Esophagus squamous epithelium (tissue), 5 donors: ENCODE data around the gene NTN5. TPM values are rescaled to one million over a fixed set of nuclear protein-coding genes. Genes with fewer than 3 reads are reported as not detected.
A peak's percentile ranks its signal among the peaks of the same experiment; 100 is the strongest.

Source experiments
- DNase-seq: peaks from one replicate; lab custom pipeline; 2025; lab: John Stamatoyannopoulos, UW
- H3K27ac ChIP-seq, 4 donors: fragments of 200-600 bp; sonication (generic); one replicate each; pipeline ENCODE4 v1.5.1; 2016 to 2019; ENCODE audit warnings: mild to moderate bottlenecking in 1 of 4
- H3K27me3 ChIP-seq, 4 donors: fragments of 200-600 bp; sonication (generic); 1 replicate in 3 of 4; 2 replicates in 1 of 4; pipeline versions ENCODE4 v1.5.1 to v1.6.0; 2017 to 2021; ENCODE audit warnings: antibody characterized with exemption in 1 of 4
- H3K36me3 ChIP-seq, 3 donors: fragments of 200-600 bp; sonication (generic); one replicate each; pipeline ENCODE4 v1.5.1; 2016 to 2019
- H3K4me1 ChIP-seq, 3 donors: fragments of 200-600 bp; sonication (generic); one replicate each; pipeline ENCODE4 v1.5.1; 2017 to 2019
- H3K4me3 ChIP-seq, 4 donors: fragments of 200-600 bp; sonication (generic); 1 replicate in 3 of 4; 2 replicates in 1 of 4; pipeline ENCODE4 v1.5.1; 2016 to 2019; ENCODE audit warnings: mild to moderate bottlenecking in 2 of 4, moderate library complexity in 1 of 4
- H3K9me3 ChIP-seq, 3 donors: fragments of 200-600 bp; sonication (generic); one replicate each; pipeline ENCODE4 v1.5.1; 2016 to 2019
- POLR2A ChIP-seq, 4 donors: fragments of 450-650 bp; IDR thresholded peaks; one replicate each; pipeline ENCODE4 v1.6.1; 2017; ENCODE audit warnings: antibody characterized with exemption in 4 of 4, mild to moderate bottlenecking in 4 of 4, moderate library complexity in 3 of 4
- WGBS, 2 donors: methylation state at CpG; one replicate each; pipeline ENCODE4 v1.1.5; 2018; 5-methylcytosine and 5-hydroxymethylcytosine counted together
- intact Hi-C: fragments of 100-400 bp; cut with DNase I; formaldehyde crosslinking; loops from one replicate; pipeline ENCODE4 v1.15.0; 2022
- total RNA-seq, 4 donors: library from RNA; depleted of rRNA; stranded (reverse); fragments of >200 nt; gene quantifications; one replicate each; pipeline ENCODE4 v1.1.0, GENCODE V29; 2016
- TF ChIP-seq, protein P1 (sequence below), 6 experiments: fragments of 450-650 bp in 4 of 6; fragments of 200-600 bp in 2 of 6; sonication (generic) in 2 of 6; IDR thresholded peaks; one replicate each; pipeline ENCODE4 v1.5.1; 2016 to 2019; ENCODE audit warnings: antibody characterized with exemption in 6 of 6, mild to moderate bottlenecking in 4 of 6, moderate library complexity in 4 of 6
- donor health status: DM: yes; HTN: yes; CAD: no.

Gene NTN5
- total RNA-seq, 4 donors from 2014 or later = 0.57 TPM; not detected in 3

DNA sequence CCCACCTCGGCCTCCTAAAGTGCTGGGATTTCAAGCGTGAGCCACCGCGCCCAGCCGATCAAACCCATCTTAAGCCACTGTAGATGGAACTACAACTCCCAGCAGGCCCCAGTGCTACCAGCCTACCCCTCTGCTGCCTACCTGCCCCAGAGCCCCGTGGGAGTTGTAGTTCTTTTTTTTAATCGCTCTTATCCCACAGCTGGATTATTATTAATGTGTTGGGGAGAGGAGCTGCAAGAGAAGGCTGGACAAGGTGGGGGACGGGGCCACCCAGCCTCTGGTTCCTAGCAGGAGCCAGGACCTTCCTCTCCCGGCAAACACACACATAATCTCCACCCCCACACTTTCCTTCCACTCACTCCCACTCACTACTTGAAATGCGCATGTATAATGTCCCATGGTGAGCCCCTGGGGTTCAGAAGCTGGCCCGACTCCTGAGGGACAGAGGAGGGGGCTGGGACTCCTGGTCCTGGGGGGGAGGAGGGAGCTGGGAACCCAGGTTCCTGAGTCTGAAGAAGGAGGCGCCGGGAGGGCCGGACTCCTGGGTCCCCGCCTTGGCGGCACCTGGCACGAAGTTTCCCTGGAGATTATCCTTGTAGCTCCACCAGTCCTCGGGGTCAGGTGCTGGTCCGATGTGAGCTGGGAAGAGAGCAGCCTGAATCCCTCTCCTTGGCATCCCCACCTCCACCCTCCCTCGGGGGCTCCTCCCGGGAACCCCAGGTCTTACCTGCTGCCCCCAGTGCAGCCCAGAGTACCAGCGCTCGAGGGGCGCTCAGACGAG lies 27.8 kb downstream of the NTN5 start:
- Histone ChIP-seq H3K27ac (peak overlapping the region; percentile 85 to 94 (median 91)), H3K4me3 (peak overlapping the region; percentile 34 to 80 (median 60)), H3K27me3 (no peaks in the 10 kb centered on the region), H3K36me3 (no peaks in the 10 kb centered on the region), H3K4me1 (peaks cover 7 to 45% (median 18%) of the 10 kb centered on the region in 3 donors), H3K9me3 (no peaks in the 10 kb centered on the region)
- 0 to 4% methylated on average over 15 of the region's 25 CpGs for WGBS, 2 donors
- DNase-seq = no peak
- intact Hi-C loops = no loop called here
- TF ChIP-seq, protein P1, sequence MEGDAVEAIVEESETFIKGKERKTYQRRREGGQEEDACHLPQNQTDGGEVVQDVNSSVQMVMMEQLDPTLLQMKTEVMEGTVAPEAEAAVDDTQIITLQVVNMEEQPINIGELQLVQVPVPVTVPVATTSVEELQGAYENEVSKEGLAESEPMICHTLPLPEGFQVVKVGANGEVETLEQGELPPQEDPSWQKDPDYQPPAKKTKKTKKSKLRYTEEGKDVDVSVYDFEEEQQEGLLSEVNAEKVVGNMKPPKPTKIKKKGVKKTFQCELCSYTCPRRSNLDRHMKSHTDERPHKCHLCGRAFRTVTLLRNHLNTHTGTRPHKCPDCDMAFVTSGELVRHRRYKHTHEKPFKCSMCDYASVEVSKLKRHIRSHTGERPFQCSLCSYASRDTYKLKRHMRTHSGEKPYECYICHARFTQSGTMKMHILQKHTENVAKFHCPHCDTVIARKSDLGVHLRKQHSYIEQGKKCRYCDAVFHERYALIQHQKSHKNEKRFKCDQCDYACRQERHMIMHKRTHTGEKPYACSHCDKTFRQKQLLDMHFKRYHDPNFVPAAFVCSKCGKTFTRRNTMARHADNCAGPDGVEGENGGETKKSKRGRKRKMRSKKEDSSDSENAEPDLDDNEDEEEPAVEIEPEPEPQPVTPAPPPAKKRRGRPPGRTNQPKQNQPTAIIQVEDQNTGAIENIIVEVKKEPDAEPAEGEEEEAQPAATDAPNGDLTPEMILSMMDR (IDR thresholded peaks at IDR 0.05) = no peak
- TF ChIP-seq POLR2A (IDR thresholded peaks at IDR 0.05) = peak in 2 of 4 donors; percentile 7 to 27

DNA sequence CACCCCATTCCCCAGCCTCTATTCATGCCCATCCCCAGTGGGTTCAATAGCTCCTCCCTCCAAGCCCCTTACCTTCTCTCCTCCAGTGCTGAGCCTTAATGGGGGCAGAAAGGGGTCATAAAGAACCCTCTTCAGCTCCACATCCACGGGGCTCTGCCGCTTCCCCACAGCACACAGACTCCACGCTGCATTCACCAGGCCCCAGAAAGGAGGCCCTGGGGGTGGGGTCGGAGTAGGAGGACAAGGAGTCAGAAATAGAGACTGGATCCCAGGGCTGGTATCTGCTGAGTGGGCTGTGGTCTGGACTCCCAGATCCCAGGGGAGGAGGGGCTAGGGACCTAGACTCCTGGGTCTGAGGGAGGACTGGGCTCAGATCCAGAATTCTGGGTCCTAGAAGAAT lies 28.5 kb downstream of the NTN5 start:
- H3K27ac ChIP-seq = peak overlapping the region in 2 of 4 donors; percentile 91
- peak overlapping the region in 2 of 4 donors; percentile 59 to 80 for H3K4me3 ChIP-seq
- intact Hi-C loops = no loop called here
- no peaks in the 10 kb centered on the region for H3K27me3 ChIP-seq
- DNase-seq = no peak
- no peaks in the 10 kb centered on the region for H3K9me3 ChIP-seq
- no peak for TF ChIP-seq POLR2A (IDR thresholded peaks at IDR 0.05)
- TF ChIP-seq, protein P1 (IDR thresholded peaks at IDR 0.05) = no peak
- 67% methylated on average over 4 of the region's 4 CpGs; no CpG with 5 or more reads in 1 of the 2 donors for whole genome bisulfite sequencing, 2 donors
- H3K36me3 ChIP-seq = no peaks in the 10 kb centered on the region
- H3K4me1 ChIP-seq = peaks cover 7 to 45% (median 13%) of the 10 kb centered on the region in 3 donors

DNA sequence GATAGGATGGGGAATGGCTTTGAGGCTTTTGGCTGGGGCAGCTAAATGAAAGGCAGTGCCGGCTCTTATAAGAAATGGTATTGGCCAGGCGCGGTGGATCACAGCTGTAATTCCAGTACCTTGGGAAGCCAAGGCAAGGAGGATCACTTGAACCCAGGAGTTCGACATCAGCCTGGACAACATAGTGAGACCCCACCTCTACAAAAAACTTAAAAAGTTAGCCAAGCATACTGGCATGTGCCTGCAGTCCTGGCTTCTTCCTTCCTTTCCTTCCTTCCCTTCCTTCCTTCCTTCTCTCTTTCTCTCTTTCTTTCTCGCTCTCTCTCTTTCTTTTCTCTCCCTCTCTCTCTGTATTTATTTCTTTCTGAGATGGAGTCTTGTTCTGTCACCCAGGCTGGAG lies 30.0 kb downstream of the NTN5 start:
- WGBS, 2 donors = 88 to 89% methylated on average over 5 of the region's 5 CpGs
- no peaks in the 10 kb centered on the region for H3K27me3 ChIP-seq
- H3K4me1 ChIP-seq = peaks cover 15 to 51% (median 16%) of the 10 kb centered on the region in 3 donors
- no peak overlapping the region for H3K27ac ChIP-seq
- no peaks in the 10 kb centered on the region for H3K36me3 ChIP-seq
- TF ChIP-seq, protein P1 (IDR thresholded peaks at IDR 0.05) = no peak
- TF ChIP-seq POLR2A (IDR thresholded peaks at IDR 0.05) = no peak
- H3K9me3 ChIP-seq = no peaks in the 10 kb centered on the region
- intact Hi-C loops = no loop called here
- no peak overlapping the region for H3K4me3 ChIP-seq
- DNase-seq = no peak

DNA sequence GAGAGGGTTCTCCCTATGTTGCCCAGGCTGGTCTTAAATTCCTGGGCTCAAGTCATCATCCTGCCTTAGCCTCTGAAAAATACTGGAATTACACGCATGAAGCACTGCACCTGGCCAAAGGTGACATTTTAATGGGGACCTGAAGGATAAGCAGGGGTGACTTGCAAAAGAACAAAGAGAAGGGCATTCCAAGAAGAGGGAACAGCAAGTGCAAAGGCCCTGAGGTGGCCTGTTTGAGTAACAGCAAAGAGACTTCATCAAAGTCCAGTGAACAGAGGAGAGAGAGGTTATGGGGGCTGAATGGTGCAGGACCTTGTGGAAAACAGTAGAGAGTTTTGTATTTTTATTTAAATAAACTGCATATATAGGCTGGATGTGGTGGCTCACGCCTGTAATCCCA lies 31.0 kb downstream of the NTN5 start:
- intact Hi-C loops = no loop called here

More for the DNA sequence above, 31.0 kb downstream of the NTN5 start:
- no peak overlapping the region for H3K27ac ChIP-seq
- TF ChIP-seq, protein P1 (IDR thresholded peaks at IDR 0.05) = no peak
- no peak for TF ChIP-seq POLR2A (IDR thresholded peaks at IDR 0.05)
- H3K9me3 ChIP-seq = no peaks in the 10 kb centered on the region
- DNase-seq = no peak
- no peaks in the 10 kb centered on the region for H3K36me3 ChIP-seq
- no peak overlapping the region for H3K4me3 ChIP-seq
- peaks cover 16 to 51% (median 16%) of the 10 kb centered on the region in 3 donors for H3K4me1 ChIP-seq
- WGBS, 2 donors = 72 to 73% methylated on average over 2 of the region's 2 CpGs
- H3K27me3 ChIP-seq = no peaks in the 10 kb centered on the region
